Right renal pelvis (tissue), 4 donors: ENCODE results near the gene EIF3M. TPM values are rescaled to one million over a fixed set of nuclear protein-coding genes. Genes with fewer than 3 reads are reported as not detected.
"Not testable (repeated sequence)": the region's sequence is repeated elsewhere in the genome, so short reads cannot be mapped to it uniquely, and the experiment has no call there.

Source experiments
- DNase-seq, 4 donors: peaks; one replicate each; pipeline ENCODE4 v3.0.0-alpha.2; 2013; ENCODE audit warnings: low read depth in 4 of 4, low spot score in 3 of 4, missing footprints in 1 of 4
- polyA plus RNA-seq, 4 donors: library from polyadenylated mRNA; unstranded; fragments of 120-200 nt; gene quantifications; one replicate each; pipeline ENCODE4 v1.2.1, GENCODE V29; 2013; ENCODE audit not compliant: insufficient read length in 4 of 4

EIF3M gene
- polyA plus RNA-seq, 4 donors = 681 to 777 (median 726) TPM

- no peak for DNase-seq
These were observed 10.6 kb downstream of the EIF3M start for GRCh38 chr11:32594272-32594671.

- not testable (repeated sequence) for DNase-seq
These were observed 12.5 kb downstream of the EIF3M start for GRCh38 chr11:32596114-32596513.

DNA sequence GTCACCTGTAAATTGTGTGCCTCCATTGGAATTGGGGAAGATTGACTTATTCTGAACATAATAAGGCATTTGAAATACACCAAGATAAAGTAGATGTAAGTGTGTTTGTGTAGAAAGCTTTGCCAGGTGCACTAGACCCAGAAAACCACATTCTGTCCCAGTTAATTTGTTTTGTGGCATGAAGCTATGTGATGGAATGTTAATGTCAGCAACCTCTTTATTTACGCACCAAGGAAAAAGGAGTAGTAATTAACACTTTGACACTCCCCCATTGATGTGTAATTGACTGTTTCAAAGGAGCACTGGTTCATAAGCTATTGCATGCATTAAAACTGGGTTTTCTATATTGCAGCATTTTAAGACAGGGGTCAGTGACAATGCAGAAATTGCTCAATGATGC is 14.3 kb downstream of the EIF3M start:
- peak in 1 of 4 donors; percentile 61 for DNase-seq

- DNase-seq = no peak
These were observed 19.2 kb downstream of the EIF3M start for GRCh38 chr11:32602657-32603415.

DNA sequence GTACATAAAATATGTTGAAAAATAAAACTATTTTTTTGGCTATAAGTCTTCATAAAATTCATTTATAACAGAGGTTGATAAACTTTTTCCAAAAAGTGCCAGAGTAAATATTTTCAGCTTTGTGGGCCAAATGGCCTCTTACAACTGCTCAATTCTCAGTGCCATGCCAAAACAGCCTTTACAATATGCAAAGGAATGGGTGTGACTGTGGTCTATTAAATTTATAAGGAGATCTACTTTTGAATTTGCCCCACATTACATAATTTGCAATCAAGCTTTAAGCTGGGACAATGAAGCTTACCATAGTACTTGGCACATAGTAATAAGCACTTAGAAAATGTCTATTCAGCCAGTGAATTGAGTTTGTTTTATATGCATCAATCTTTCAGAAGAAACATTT is 22.6 kb downstream of the EIF3M start:
- DNase-seq = no peak

DNA sequence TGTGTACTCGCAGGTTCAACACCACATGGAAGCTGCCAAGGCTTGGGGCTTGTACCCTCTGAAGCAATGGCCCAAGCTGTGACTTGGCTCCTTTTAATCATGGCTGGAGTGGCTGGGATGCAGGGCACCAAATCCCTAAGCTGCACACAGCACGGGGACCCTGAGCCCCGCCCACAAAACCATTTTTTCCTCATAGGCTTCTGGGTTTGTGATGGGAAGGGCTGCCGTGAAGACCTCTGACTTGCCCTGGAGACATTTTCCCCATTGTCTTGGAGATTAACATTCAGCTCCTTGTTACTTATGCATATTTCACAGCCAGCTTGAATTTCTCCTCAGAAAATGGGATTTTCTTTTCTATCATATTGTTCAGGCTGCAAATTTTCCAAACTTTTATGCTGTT is 25.2 kb downstream of the EIF3M start:
- not testable (repeated sequence) for DNase-seq

DNA sequence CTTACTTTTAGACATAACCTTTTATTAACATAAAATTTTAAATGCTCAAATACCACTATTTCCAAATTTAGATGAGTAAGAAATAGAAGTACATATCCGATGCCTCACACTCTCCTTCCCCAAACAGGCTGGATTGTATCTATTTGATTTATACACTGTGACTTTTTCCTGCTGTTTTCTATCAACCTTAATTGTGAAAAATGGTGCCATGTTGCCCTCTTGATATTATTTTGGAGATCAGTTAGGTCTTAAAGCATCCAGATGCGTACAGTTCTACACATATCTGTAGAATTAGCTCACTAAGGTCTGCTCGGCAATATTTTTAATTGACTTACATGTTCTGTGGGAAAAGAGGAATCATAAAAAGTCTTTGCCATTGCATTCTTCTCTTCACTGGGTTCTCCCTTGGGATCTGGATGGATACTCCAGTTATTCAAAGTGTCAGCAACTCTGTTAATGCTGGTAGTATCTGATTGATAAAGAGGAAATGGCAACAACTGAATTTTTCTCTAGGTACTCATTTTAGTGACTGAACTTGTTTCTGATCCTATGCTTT is 27.2 kb downstream of the EIF3M start:
- DNase-seq = peak in 1 of 4 donors; percentile 23

- DNase-seq = no peak
These were observed 30.0 kb downstream of the EIF3M start for GRCh38 chr11:32613500-32614151.

DNA sequence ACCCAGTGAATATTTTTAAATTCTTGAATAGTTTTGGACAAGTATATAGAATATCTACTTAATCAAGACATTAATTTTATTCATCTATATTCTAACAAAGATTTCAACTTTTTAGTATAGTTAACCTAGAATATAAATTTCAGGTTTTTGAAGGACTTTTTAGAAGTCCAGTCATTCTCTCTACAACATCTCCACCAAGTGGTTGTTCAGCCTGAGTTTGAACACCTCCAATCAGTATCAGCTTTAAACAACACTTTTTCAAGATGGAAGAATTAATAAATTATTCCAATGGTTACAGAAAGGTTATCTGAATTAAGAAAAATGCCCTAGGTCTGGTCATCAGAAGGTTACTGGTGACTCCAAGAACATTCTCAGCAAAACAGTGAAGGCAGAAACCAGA is 31.8 kb downstream of the EIF3M start:
- DNase-seq = no peak

DNA sequence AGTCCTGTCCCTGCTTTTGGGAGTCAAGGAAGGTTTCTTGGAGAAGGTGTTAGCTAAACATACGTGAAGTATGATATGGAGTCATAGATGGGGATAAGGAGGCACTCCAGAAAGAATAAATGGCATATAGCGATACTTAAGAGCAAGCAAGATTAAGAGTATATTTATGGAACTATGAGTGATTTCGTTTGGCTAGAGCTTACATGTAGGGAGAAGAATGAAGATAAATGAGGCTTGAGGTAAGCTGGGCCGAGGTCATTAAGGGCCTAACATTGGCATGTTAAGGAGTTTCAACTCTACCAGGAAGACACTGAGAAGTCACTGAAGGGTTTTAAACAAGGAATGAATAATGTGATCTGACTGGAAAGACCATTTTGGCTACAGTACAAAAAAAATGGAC is 33.3 kb downstream of the EIF3M start:
- no peak for DNase-seq

DNA sequence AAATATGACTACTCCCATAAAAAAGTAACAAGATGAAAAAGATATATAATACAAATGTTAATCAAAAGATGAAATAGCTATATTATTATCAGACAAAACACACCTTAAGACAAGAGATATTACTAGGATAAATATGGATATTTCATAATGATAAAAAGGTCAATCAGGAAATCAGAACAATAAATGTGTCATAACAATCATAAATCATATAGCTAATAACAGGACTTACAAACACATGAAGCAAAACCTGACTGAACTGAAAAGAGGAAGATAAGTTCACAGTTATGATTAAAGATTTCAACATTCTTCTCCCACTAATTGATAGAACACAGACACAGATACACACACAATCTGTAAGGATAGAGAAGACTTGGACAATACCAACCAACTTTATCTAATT is 47.2 kb downstream of the EIF3M start:
- DNase-seq = no peak

DNA sequence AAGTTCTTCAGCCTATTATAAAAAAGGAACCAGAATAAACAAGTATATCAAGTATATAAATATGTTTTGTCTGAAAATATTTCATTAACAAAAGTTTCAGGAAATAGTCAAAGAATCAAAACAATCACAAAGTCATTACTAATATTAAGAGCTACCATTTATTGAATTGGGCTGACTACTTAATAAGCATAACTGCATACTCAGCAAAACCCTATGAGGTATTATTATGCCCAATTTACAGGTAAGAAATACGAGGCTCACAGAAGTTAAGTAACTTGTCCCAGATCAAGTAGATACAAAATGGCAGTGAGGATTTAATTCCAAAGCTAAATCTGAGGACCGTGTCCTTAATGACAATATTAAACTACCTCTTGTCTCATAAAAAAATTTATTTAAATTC is 52.2 kb downstream of the EIF3M start:
- no peak for DNase-seq

DNA sequence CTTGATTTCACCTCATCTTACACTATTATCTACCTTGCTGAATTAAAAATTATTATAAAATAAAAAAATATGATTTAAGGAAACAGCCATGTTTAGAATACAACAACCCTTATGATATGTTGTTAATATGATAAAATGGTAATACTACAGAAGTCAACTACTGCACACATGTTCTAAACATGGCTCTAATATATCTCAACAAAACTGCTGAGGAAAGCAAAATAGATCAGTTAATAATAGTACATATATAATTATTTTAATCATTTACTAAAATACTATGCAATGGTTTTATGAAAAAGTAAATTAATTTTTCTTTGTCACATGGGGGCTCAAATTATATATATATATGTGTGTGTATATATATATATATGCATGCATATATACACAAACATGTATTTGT is 57.7 kb downstream of the EIF3M start:
- DNase-seq = no peak

GRCh38 chr11:32643526-32643925 is 59.9 kb downstream of the EIF3M start:
- no peak for DNase-seq

Other genes starting within 250 kb of the EIF3M start
- 100 to 1,000 TPM; 230 to 250 (median 237) TPM for gene WT1, start 148.3 kb upstream of the EIF3M start, polyA plus RNA-seq
- gene CCDC73, start 210.8 kb downstream of the EIF3M start, polyA plus RNA-seq = under 1 TPM; 0.24 to 0.69 (median 0.31) TPM
- 1 to 10 TPM; 6.1 to 8.0 (median 7.4) TPM for gene PRRG4, start 246.1 kb downstream of the EIF3M start, polyA plus RNA-seq